ENCODE data around the gene FHL5. TPM values are rescaled to one million over a fixed set of nuclear protein-coding genes. Genes with fewer than 3 reads are reported as not detected.

The FHL5 gene
- total RNA-seq, 1 experiment from 2014 or later: not detected

DNA sequence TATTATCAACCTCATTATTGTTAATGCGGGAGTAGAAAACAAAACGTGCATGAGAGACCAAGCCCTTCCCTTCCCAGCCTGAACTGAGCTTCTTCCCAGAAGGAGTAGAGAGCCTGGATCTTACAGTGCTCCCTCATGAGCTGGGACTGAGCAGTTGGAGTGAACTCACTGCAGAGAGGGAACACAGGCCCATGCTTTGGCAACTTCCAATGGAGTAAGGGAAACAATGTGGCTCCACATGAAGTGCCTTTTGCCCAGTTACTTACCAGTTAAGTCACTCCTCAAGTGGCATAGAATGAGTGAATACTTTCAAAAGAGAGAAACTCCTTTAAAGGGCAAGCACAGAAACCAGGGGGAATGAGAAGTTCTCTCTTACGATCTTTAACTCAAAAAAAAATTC lies 12.4 kb downstream of the FHL5 start:
- BruUV-seq (replicated peaks): no TSS peak
- POLR2A ChIA-PET (ENCODE audit: unreplicated experiment): no interaction called here
- no peak overlapping the region for H2AFZ ChIP-seq

DNA sequence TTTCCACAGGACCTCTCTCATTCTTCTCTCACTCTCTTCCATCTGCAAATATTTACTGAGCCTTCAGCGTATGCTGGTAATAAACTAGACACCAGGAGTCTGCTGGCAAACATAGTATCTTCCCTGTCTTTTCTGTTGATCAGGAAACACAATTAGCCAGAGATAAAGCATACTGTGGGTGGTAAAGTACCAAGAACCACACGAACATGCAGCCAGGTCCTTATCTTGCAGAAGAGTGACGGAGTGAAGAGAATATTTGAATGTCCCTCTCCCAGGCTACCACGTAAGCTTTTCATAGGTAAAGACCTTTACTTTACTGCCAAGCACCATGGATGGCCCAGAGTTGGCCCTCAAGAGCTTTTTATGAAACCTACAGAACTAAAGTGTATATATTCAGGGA lies 13.3 kb downstream of the FHL5 start:
- no TSS peak for BruUV-seq (replicated peaks)
- Histone ChIP-seq H3K4me3 (no peak overlapping the region), H3K27me3 (ENCODE audit: insufficient read depth, low read depth) (no peaks in the 10 kb centered on the region), H3K9me3 (ENCODE audit: insufficient read depth, low read depth) (no peaks in the 10 kb centered on the region), H3K27ac (no peak overlapping the region), H3K4me1 (replicated peaks; ENCODE audit: insufficient read depth) (no peaks in the 10 kb centered on the region), H3F3A (ENCODE audit: insufficient read depth, low read depth) (no peaks in the 10 kb centered on the region), H3K79me2 (ENCODE audit: low read depth) (no peaks in the 10 kb centered on the region), H3K4me2 (no peak overlapping the region), H3K9me2 (ENCODE audit: insufficient read depth) (0 out of 2 replicates have a peak, but pooled peaks cover 5% of the 10 kb centered on the region), H2AFZ (peak overlapping the region; percentile 40; the same call in 1 of the 2 replicates), H4K20me1 (ENCODE audit: insufficient read depth) (no peaks in the 10 kb centered on the region), H3K36me3 (ENCODE audit: low read depth) (no peaks in the 10 kb centered on the region)
- no peak for DNase-seq
- intact Hi-C loops (cut with micrococcal nuclease; ENCODE audit: unreplicated experiment): no loop called here
- no peak for TF ChIP-seq EZH2 (IDR thresholded peaks at IDR 0.05; ENCODE audit: low read depth)
- TF ChIP-seq, protein P1, sequence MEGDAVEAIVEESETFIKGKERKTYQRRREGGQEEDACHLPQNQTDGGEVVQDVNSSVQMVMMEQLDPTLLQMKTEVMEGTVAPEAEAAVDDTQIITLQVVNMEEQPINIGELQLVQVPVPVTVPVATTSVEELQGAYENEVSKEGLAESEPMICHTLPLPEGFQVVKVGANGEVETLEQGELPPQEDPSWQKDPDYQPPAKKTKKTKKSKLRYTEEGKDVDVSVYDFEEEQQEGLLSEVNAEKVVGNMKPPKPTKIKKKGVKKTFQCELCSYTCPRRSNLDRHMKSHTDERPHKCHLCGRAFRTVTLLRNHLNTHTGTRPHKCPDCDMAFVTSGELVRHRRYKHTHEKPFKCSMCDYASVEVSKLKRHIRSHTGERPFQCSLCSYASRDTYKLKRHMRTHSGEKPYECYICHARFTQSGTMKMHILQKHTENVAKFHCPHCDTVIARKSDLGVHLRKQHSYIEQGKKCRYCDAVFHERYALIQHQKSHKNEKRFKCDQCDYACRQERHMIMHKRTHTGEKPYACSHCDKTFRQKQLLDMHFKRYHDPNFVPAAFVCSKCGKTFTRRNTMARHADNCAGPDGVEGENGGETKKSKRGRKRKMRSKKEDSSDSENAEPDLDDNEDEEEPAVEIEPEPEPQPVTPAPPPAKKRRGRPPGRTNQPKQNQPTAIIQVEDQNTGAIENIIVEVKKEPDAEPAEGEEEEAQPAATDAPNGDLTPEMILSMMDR (conservative IDR thresholded peaks at IDR 0.05): no peak
- CTCF ChIA-PET: no interaction called here
- POLR2A ChIA-PET (ENCODE audit: unreplicated experiment): no interaction called here

More for the DNA sequence above, 12.4 kb downstream of the FHL5 start:
- no peak overlapping the region for H3K4me2 ChIP-seq
- intact Hi-C loops (cut with micrococcal nuclease; ENCODE audit: unreplicated experiment): no loop called here
- H3K36me3 ChIP-seq (ENCODE audit: low read depth): no peaks in the 10 kb centered on the region
- H3K27ac ChIP-seq: no peak overlapping the region
- H4K20me1 ChIP-seq (ENCODE audit: insufficient read depth): no peaks in the 10 kb centered on the region
- no peaks in the 10 kb centered on the region for H3K27me3 ChIP-seq (ENCODE audit: insufficient read depth, low read depth)
- no peaks in the 10 kb centered on the region for H3F3A ChIP-seq (ENCODE audit: insufficient read depth, low read depth)
- H3K4me1 ChIP-seq (replicated peaks; ENCODE audit: insufficient read depth): no peaks in the 10 kb centered on the region
- H3K9me2 ChIP-seq (ENCODE audit: insufficient read depth): 0 out of 2 replicates have a peak, but pooled peaks cover 3% of the 10 kb centered on the region
- no peak overlapping the region for H3K4me3 ChIP-seq
- H3K79me2 ChIP-seq (ENCODE audit: low read depth): no peaks in the 10 kb centered on the region
- TF ChIP-seq, protein P1 (conservative IDR thresholded peaks at IDR 0.05): no peak
- no peak for TF ChIP-seq EZH2 (IDR thresholded peaks at IDR 0.05; ENCODE audit: low read depth)
- 0 out of 2 replicates have a peak, but pooled peaks cover under 1% of the 10 kb centered on the region for H3K9me3 ChIP-seq (ENCODE audit: insufficient read depth, low read depth)
- no peak for DNase-seq
- CTCF ChIA-PET: no interaction called here

DNA sequence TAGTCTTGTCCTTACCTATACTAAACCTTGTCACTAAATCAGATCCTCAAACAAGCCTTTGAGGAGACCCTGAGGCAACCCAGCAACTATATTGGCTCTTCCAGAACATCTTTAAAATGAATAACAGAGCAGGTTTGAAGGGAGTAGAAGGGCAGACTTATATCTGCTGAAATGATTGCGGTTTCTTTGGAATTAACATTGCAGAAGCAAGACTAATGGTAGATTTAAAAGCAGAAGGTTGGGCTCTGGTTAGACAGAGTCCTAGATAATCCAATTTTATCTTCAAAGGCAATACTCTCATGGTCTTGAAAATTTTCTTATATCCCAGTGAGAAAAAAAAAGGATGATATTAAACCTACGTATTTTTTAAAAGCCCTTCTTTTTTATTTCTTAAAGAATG lies 19.1 kb downstream of the FHL5 start:
- TF ChIP-seq, protein P1 (conservative IDR thresholded peaks at IDR 0.05): no peak
- TF ChIP-seq EZH2 (IDR thresholded peaks at IDR 0.05; ENCODE audit: low read depth): no peak
- no peaks in the 10 kb centered on the region for H3K79me2 ChIP-seq (ENCODE audit: low read depth)
- no peaks in the 10 kb centered on the region for H3K36me3 ChIP-seq (ENCODE audit: low read depth)
- H3K9me3 ChIP-seq (ENCODE audit: insufficient read depth, low read depth): no peaks in the 10 kb centered on the region; the same call in 1 of the 2 replicates
- no peaks in the 10 kb centered on the region for H3K4me1 ChIP-seq (replicated peaks; ENCODE audit: insufficient read depth)
- no peak overlapping the region for H3K4me3 ChIP-seq
- H3K27me3 ChIP-seq (ENCODE audit: insufficient read depth, low read depth): no peaks in the 10 kb centered on the region
- 0 out of 2 replicates have a peak, but pooled peaks cover 10% of the 10 kb centered on the region for H3K9me2 ChIP-seq (ENCODE audit: insufficient read depth)
- no peak overlapping the region for H2AFZ ChIP-seq
- no peaks in the 10 kb centered on the region for H3F3A ChIP-seq (ENCODE audit: insufficient read depth, low read depth)
- ChIA-PET CTCF (no interaction called here), POLR2A (ENCODE audit: unreplicated experiment) (no interaction called here)
- no peak for DNase-seq
- intact Hi-C loops (cut with micrococcal nuclease; ENCODE audit: unreplicated experiment): no loop called here
- H3K4me2 ChIP-seq: no peak overlapping the region
- BruUV-seq (replicated peaks): no TSS peak
- no peaks in the 10 kb centered on the region for H4K20me1 ChIP-seq (ENCODE audit: insufficient read depth)
- H3K27ac ChIP-seq: no peak overlapping the region

Data from PC-9 (cell line).